Naive thymus-derived CD8-positive, alpha-beta T cell (primary cell): ENCODE results near the gene LAMA4. TPM values are rescaled to one million over a fixed set of nuclear protein-coding genes. Genes with fewer than 3 reads are reported as not detected.
"Not testable (repeated sequence)": the region's sequence is repeated elsewhere in the genome, so short reads cannot be mapped to it uniquely, and the experiment has no call there.

ENCODE experiments used
- ATAC-seq, 2 donors: fragments of 150-1000 bp; cut with Tn5 transposase in 1 of 2; sonication (Bioruptor Pico), chemical (Tn5 transposase) in 1 of 2; 1 replicate in 1 of 2; 2 replicates in 1 of 2; pipeline ENCODE4 v1.10.0; 2021; ENCODE audit warnings: mild to moderate bottlenecking in 2 of 2, moderate library complexity in 2 of 2
- POLR2A ChIA-PET: fragments of 350-600 bp; sonication (Branson Sonifier 250); formaldehyde crosslinking; loops from one replicate; lab custom pipeline; 2021; ENCODE audit warnings: antibody characterized with exemption; lab: Charles Lee
- DNase-seq, 10 donors: peaks; one replicate each; pipeline versions ENCODE4 v3.0.0 to v3.0.0-alpha.2; 2020 to 2022
- H3K27ac Mint-ChIP-seq, 10 donors: one replicate each; pipeline ENCODE4 v1.8.0; 2020 to 2022; ENCODE audit warnings: mild to moderate bottlenecking in 10 of 10, mixed read lengths in 10 of 10, moderate library complexity in 4 of 10, inconsistent platforms in 1 of 10
- H3K27me3 Mint-ChIP-seq, 5 donors: one replicate each; pipeline ENCODE4 v1.8.0; 2021 to 2022; ENCODE audit warnings: mixed read lengths in 5 of 5
- H3K36me3 Mint-ChIP-seq, 3 donors: one replicate each; pipeline ENCODE4 v1.8.0; 2020 to 2022; ENCODE audit warnings: mixed read lengths in 3 of 3, mild to moderate bottlenecking in 2 of 3, inconsistent platforms in 1 of 3
- H3K4me1 Mint-ChIP-seq, 4 donors: one replicate each; pipeline ENCODE4 v1.8.0; 2021 to 2022; ENCODE audit warnings: mixed read lengths in 4 of 4
- H3K4me3 Mint-ChIP-seq, 10 donors: one replicate each; pipeline ENCODE4 v1.8.0; 2020 to 2022; ENCODE audit warnings: mild to moderate bottlenecking in 10 of 10, mixed read lengths in 10 of 10, moderate library complexity in 6 of 10, inconsistent platforms in 1 of 10
- H3K9me3 Mint-ChIP-seq, 9 donors: one replicate each; pipeline ENCODE4 v1.8.0; 2020 to 2022; ENCODE audit warnings: mixed read lengths in 9 of 9, mild to moderate bottlenecking in 3 of 9, inconsistent platforms in 1 of 9, moderate library complexity in 1 of 9
- polyA plus RNA-seq, 3 donors: library from polyadenylated mRNA; unstranded; fragments of 300-500 nt; fragmentation: Illumina TruSeq; gene quantifications; one replicate each; pipeline ENCODE4 v1.2.3, GENCODE V29; 2021
- total RNA-seq, 8 experiments: library from RNA in 2 of 8; stranded (reverse) in 2 of 8; gene quantifications; one replicate each; pipeline ENCODE4 v1.2.3 and lab custom pipeline; 2021 to 2026

The LAMA4 gene
- total and polyA plus RNA-seq, 5 experiments from 2014 or later, result not detected

GRCh38 chr6:112122756-112123155, 131.6 kb downstream of the LAMA4 start:
- peaks cover 3 to 11% (median 5%) of the 10 kb centered on the region in 5 donors for H3K27me3 Mint-ChIP-seq
- no peak for DNase-seq
- ATAC-seq, result no peak
- no peak overlapping the region for H3K27ac Mint-ChIP-seq
- H3K4me1 Mint-ChIP-seq, result no peaks in the 10 kb centered on the region
- no peaks in the 10 kb centered on the region for H3K36me3 Mint-ChIP-seq
- H3K4me3 Mint-ChIP-seq, result no peak overlapping the region
- H3K9me3 Mint-ChIP-seq, result no peaks in the 10 kb centered on the region
- POLR2A ChIA-PET, result no interaction called here

- POLR2A ChIA-PET, result no interaction called here
- Mint-ChIP-seq H3K27ac (no peak overlapping the region), H3K27me3 (peaks cover 0 to 7% (median 7%) of the 10 kb centered on the region in 5 donors)
These were observed 136.3 kb downstream of the LAMA4 start for GRCh38 chr6:112118034-112118433.

GRCh38 chr6:112117554-112117953, 136.8 kb downstream of the LAMA4 start:
- no peaks in the 10 kb centered on the region for H3K36me3 Mint-ChIP-seq
- H3K27ac Mint-ChIP-seq, result no peak overlapping the region
- no peak for DNase-seq
- no peaks in the 10 kb centered on the region for H3K4me1 Mint-ChIP-seq
- POLR2A ChIA-PET, result no interaction called here
- no peaks in the 10 kb centered on the region for H3K9me3 Mint-ChIP-seq
- H3K4me3 Mint-ChIP-seq, result no peak overlapping the region
- H3K27me3 Mint-ChIP-seq, result peaks cover 0 to 7% (median 7%) of the 10 kb centered on the region in 5 donors
- no peak for ATAC-seq

More at GRCh38 chr6:112118034-112118433, 136.3 kb downstream of the LAMA4 start:
- H3K4me3 Mint-ChIP-seq, result no peak overlapping the region
- no peaks in the 10 kb centered on the region for H3K4me1 Mint-ChIP-seq
- ATAC-seq (no peak), DNase-seq (no peak)
- H3K9me3 Mint-ChIP-seq, result no peaks in the 10 kb centered on the region
- H3K36me3 Mint-ChIP-seq, result no peaks in the 10 kb centered on the region

GRCh38 chr6:112116221-112116620, 138.1 kb downstream of the LAMA4 start:
- no peak for ATAC-seq
- no peak for DNase-seq
- Mint-ChIP-seq H3K9me3 (no peaks in the 10 kb centered on the region), H3K4me1 (no peaks in the 10 kb centered on the region), H3K27ac (no peak overlapping the region), H3K27me3 (peaks cover 4 to 10% (median 10%) of the 10 kb centered on the region in 5 donors), H3K36me3 (no peaks in the 10 kb centered on the region), H3K4me3 (no peak overlapping the region)
- POLR2A ChIA-PET, result no interaction called here

GRCh38 chr6:112114577-112115223, 139.7 kb downstream of the LAMA4 start:
- Mint-ChIP-seq H3K36me3 (no peaks in the 10 kb centered on the region), H3K27ac (no peak overlapping the region), H3K4me1 (no peaks in the 10 kb centered on the region), H3K4me3 (no peak overlapping the region), H3K27me3 (peaks cover 4 to 10% (median 10%) of the 10 kb centered on the region in 5 donors), H3K9me3 (no peaks in the 10 kb centered on the region)
- ATAC-seq (no peak), DNase-seq (no peak)
- POLR2A ChIA-PET, result no interaction called here

GRCh38 chr6:112113918-112114317, 140.4 kb downstream of the LAMA4 start:
- ATAC-seq, result no peak
- Mint-ChIP-seq H3K27ac (no peak overlapping the region), H3K4me3 (no peak overlapping the region), H3K9me3 (no peaks in the 10 kb centered on the region), H3K4me1 (no peaks in the 10 kb centered on the region), H3K36me3 (no peaks in the 10 kb centered on the region), H3K27me3 (peaks cover 4 to 10% (median 10%) of the 10 kb centered on the region in 5 donors)
- POLR2A ChIA-PET, result no interaction called here
- no peak for DNase-seq

- DNase-seq (no peak), ATAC-seq (no peak)
- POLR2A ChIA-PET, result no interaction called here
- Mint-ChIP-seq H3K36me3 (no peaks in the 10 kb centered on the region), H3K27ac (no peak overlapping the region), H3K4me1 (no peaks in the 10 kb centered on the region), H3K9me3 (no peaks in the 10 kb centered on the region), H3K4me3 (no peak overlapping the region), H3K27me3 (peaks cover 4 to 10% (median 10%) of the 10 kb centered on the region in 5 donors)
These were observed 140.9 kb downstream of the LAMA4 start for GRCh38 chr6:112113431-112113830.

- Mint-ChIP-seq H3K36me3 (peaks cover 2 to 18% (median 4%) of the 10 kb centered on the region in 3 donors), H3K27me3 (peaks cover 0 to 10% (median 5%) of the 10 kb centered on the region in 5 donors), H3K4me1 (no peaks in the 10 kb centered on the region), H3K9me3 (peaks cover 0 to 22% (median 10%) of the 10 kb centered on the region in 9 donors), H3K27ac (no peak overlapping the region), H3K4me3 (no peak overlapping the region)
- POLR2A ChIA-PET, result no interaction called here
- ATAC-seq (no peak), DNase-seq (no peak)
These were observed 145.1 kb downstream of the LAMA4 start for GRCh38 chr6:112109262-112109661.

- POLR2A ChIA-PET, result interaction anchor here (0.7 kb wide), 1 partner anchor 831 kb away, joined by 4 read pairs; no protein-coding TSS in a partner anchor
- no peak for ATAC-seq
- Mint-ChIP-seq H3K36me3 (peaks cover 4 to 26% (median 11%) of the 10 kb centered on the region in 3 donors), H3K27me3 (peaks cover 0 to under 1% (median 0%) of the 10 kb centered on the region in 5 donors), H3K27ac (no peak overlapping the region), H3K4me1 (no peaks in the 10 kb centered on the region), H3K4me3 (no peak overlapping the region), H3K9me3 (peaks cover 0 to 27% (median 11%) of the 10 kb centered on the region in 9 donors)
- DNase-seq, result no peak
These were observed 147.8 kb downstream of the LAMA4 start for GRCh38 chr6:112106562-112106961.

GRCh38 chr6:112106026-112106425, 148.3 kb downstream of the LAMA4 start:
- ATAC-seq, H3K27me3 Mint-ChIP-seq, DNase-seq, H3K27ac Mint-ChIP-seq, H3K4me1 Mint-ChIP-seq, POLR2A ChIA-PET, H3K4me3 Mint-ChIP-seq: not testable (repeated sequence)
- peaks cover 0 to 27% (median 11%) of the 10 kb centered on the region in 9 donors for H3K9me3 Mint-ChIP-seq
- peaks cover 6 to 32% (median 16%) of the 10 kb centered on the region in 3 donors for H3K36me3 Mint-ChIP-seq

GRCh38 chr6:112100561-112100960, 153.8 kb downstream of the LAMA4 start:
- DNase-seq (no peak), ATAC-seq (no peak)
- POLR2A ChIA-PET, result no interaction called here
- H3K27me3 Mint-ChIP-seq, result no peaks in the 10 kb centered on the region
- H3K9me3 Mint-ChIP-seq, result peaks cover 0 to 18% (median 8%) of the 10 kb centered on the region in 9 donors
- no peak overlapping the region for H3K4me3 Mint-ChIP-seq
- H3K36me3 Mint-ChIP-seq, result peaks cover 20 to 34% (median 32%) of the 10 kb centered on the region in 3 donors
- H3K27ac Mint-ChIP-seq, result no peak overlapping the region
- no peaks in the 10 kb centered on the region for H3K4me1 Mint-ChIP-seq

- H3K27me3 Mint-ChIP-seq, result peaks cover 0 to 2% (median 0%) of the 10 kb centered on the region in 5 donors
- ATAC-seq, result no peak
- POLR2A ChIA-PET, result interaction anchor here (1.4 kb wide), 1 partner anchor 9 kb away, joined by 3 read pairs; the partner anchor contains the start of genes FAM229B and TUBE1
- H3K36me3 Mint-ChIP-seq, result peaks cover 16 to 22% (median 18%) of the 10 kb centered on the region in 3 donors
- DNase-seq, result no peak
- H3K4me3 Mint-ChIP-seq, result no peak overlapping the region
- no peaks in the 10 kb centered on the region for H3K4me1 Mint-ChIP-seq
- H3K27ac Mint-ChIP-seq, result no peak overlapping the region
- H3K9me3 Mint-ChIP-seq, result peaks cover 0 to 3% (median 0%) of the 10 kb centered on the region in 9 donors
These were observed 157.5 kb downstream of the LAMA4 start for GRCh38 chr6:112096901-112097300.

- H3K27me3 Mint-ChIP-seq, result peaks cover 0 to 18% (median 5%) of the 10 kb centered on the region in 5 donors
- H3K36me3 Mint-ChIP-seq, result peaks cover 0 to 18% (median 0%) of the 10 kb centered on the region in 3 donors
- peaks cover 2 to 8% (median 7%) of the 10 kb centered on the region in 4 donors for H3K4me1 Mint-ChIP-seq
- POLR2A ChIA-PET, result interaction anchor here (0.9 to 2.3 kb wide), 7 partner anchors 9 to 1213 kb away, joined by 3 to 8 read pairs (median 3); partner anchors contain the start of genes AMD1, GTF3C6 and REV3L
- no peaks in the 10 kb centered on the region for H3K9me3 Mint-ChIP-seq
- no peak overlapping the region for H3K27ac Mint-ChIP-seq
- DNase-seq, result no peak
- H3K4me3 Mint-ChIP-seq, result no peak overlapping the region
- no peak for ATAC-seq
These were observed 166.5 kb downstream of the LAMA4 start for GRCh38 chr6:112087916-112088315.
